H1 (cell line): ENCODE results near the gene REELD1. TPM values are rescaled to one million over a fixed set of nuclear protein-coding genes. Genes with fewer than 3 reads are reported as not detected.
A peak's percentile ranks its signal among the peaks of the same experiment; 100 is the strongest.

Experiments
- BACH1 ChIP-seq: IDR thresholded peaks from 2 replicates; pipeline ENCODE4 v1.6.1; 2012; ENCODE audit warnings: low read length, improper control_type of control experiment
- BCL11A ChIP-seq, 2 experiments: IDR thresholded peaks; one replicate each; pipeline ENCODE4 v1.6.1; 2011; ENCODE audit warnings: low read depth in 2 of 2, low read length in 2 of 2, mild to moderate bottlenecking in 2 of 2
- CBX5 ChIP-seq: fragments of 300-800, 300-1000 bp; sonication (generic); IDR thresholded peaks from 2 replicates; pipeline ENCODE4 v1.7.1; 2016; ENCODE audit warnings: antibody characterized with exemption, low read length, low read depth
- CBX8 ChIP-seq: fragments of 300-800, 300-1000 bp; sonication (generic); IDR thresholded peaks from 2 replicates; pipeline ENCODE4 v1.7.1; 2016; ENCODE audit warnings: low read depth, low read length, borderline replicate concordance
- CREB1 ChIP-seq: IDR thresholded peaks from 2 replicates; pipeline ENCODE4 v1.6.1; 2012; ENCODE audit warnings: inconsistent platforms
- CTBP2 ChIP-seq: IDR thresholded peaks from 2 replicates; pipeline ENCODE4 v1.7.0; 2011; ENCODE audit warnings: borderline replicate concordance, mild to moderate bottlenecking, moderate library complexity, mixed read lengths, low read length; ENCODE audit not compliant: insufficient read depth, insufficient read length
- GABPA ChIP-seq: IDR thresholded peaks from 2 replicates; pipeline ENCODE4 v1.6.1; 2011; ENCODE audit warnings: mild to moderate bottlenecking, low read length, moderate library complexity, borderline replicate concordance; ENCODE audit not compliant: insufficient read depth
- HDAC2 ChIP-seq, 2 experiments: fragments of 300-600 bp in 1 of 2; sonication (generic) in 1 of 2; IDR thresholded peaks; 2 replicates each; pipeline ENCODE4 v1.6.1; 2011 to 2012; ENCODE audit warnings: low read depth in 2 of 2, low read length in 2 of 2, mild to moderate bottlenecking in 2 of 2, moderate library complexity in 2 of 2, borderline replicate concordance in 1 of 2, inconsistent platforms in 1 of 2
- KDM4A ChIP-seq: IDR thresholded peaks from one replicate; pipeline ENCODE4 v1.7.1; 2012; ENCODE audit warnings: low read depth, mild to moderate bottlenecking, moderate library complexity, low read length, inconsistent platforms; ENCODE audit not compliant: severe bottlenecking
- KDM5A ChIP-seq: fragments of 200-600 bp; IDR thresholded peaks from 2 replicates; pipeline ENCODE4 v1.7.1; 2012; ENCODE audit warnings: mild to moderate bottlenecking, low read length, inconsistent platforms, mixed read lengths
- MAFK ChIP-seq: IDR thresholded peaks from 2 replicates; pipeline ENCODE4 v1.6.1; 2012; ENCODE audit warnings: low read depth, mild to moderate bottlenecking, improper control_type of control experiment, low read length
- POLR2A ChIP-seq, 2 experiments: IDR thresholded peaks; 1 replicate in 1 of 2; 2 replicates in 1 of 2; pipeline ENCODE4 v1.6.1; 2011; ENCODE audit warnings: low read depth in 2 of 2, low read length in 2 of 2, mild to moderate bottlenecking in 2 of 2; ENCODE audit errors: control extremely low read depth in 1 of 2
- RAD21 ChIP-seq, 2 experiments: IDR thresholded peaks in 1 of 2; conservative IDR thresholded peaks in 1 of 2; 2 replicates each; pipeline ENCODE4 v1.6.1; 2011; ENCODE audit warnings: low read depth in 2 of 2, low read length in 2 of 2, improper control_type of control experiment in 1 of 2, inconsistent platforms in 1 of 2, mild to moderate bottlenecking in 1 of 2, moderate library complexity in 1 of 2
- RFX5 ChIP-seq: IDR thresholded peaks from 2 replicates; pipeline ENCODE4 v1.6.1; 2011; ENCODE audit warnings: low read depth, low read length, improper control_type of control experiment, borderline replicate concordance
- RNF2 ChIP-seq: fragments of 200-900, 300-1000 bp; sonication (generic); IDR thresholded peaks from 2 replicates; pipeline ENCODE4 v1.7.1; 2016; ENCODE audit warnings: borderline replicate concordance, low read depth, mild to moderate bottlenecking, antibody characterized with exemption, low read length; ENCODE audit not compliant: poor library complexity, severe bottlenecking; ENCODE audit errors: missing control alignments
- SUZ12 ChIP-seq: fragments of 200-600 bp; sonication (generic); IDR thresholded peaks from 2 replicates; pipeline ENCODE4 v1.6.1; 2012; ENCODE audit warnings: mild to moderate bottlenecking, inconsistent platforms, low read length, moderate library complexity, mixed read lengths
- TBP ChIP-seq: IDR thresholded peaks from 2 replicates; pipeline ENCODE4 v1.6.1; 2011; ENCODE audit warnings: low read depth, low read length, improper control_type of control experiment
- polyA plus RNA-seq, 7 experiments: library from polyadenylated mRNA; depleted of rRNA in 3 of 7; stranded (reverse) in 5 of 7; unstranded in 2 of 7; fragments of >200 nt in 5 of 7; fragments of 200-250 nt in 2 of 7; gene quantifications; 1 replicate in 5 of 7; 2 replicates in 1 of 7; 4 replicates in 1 of 7; pipeline versions ENCODE4 v1.2.1 to v1.2.3, GENCODE V29; 2011 to 2013; ENCODE audit warnings: missing spikeins in 2 of 7, mixed read lengths in 2 of 7
- total RNA-seq: library from RNA; stranded (reverse); fragmentation: NEBNext Ultra II Directional; extraction: Animal tissue kit (Norgen Biotek cat#: 25700); gene quantifications from 2 replicates; pipeline ENCODE4 v1.2.1, GENCODE V29; 2021
- TF ChIP-seq, protein P1 (sequence below), 3 experiments: IDR thresholded peaks; 1 replicate in 2 of 3; 2 replicates in 1 of 3; pipeline versions ENCODE4 v1.5.1 to v1.6.1; 2011; ENCODE audit warnings: low read length in 3 of 3, mild to moderate bottlenecking in 3 of 3, inconsistent platforms in 2 of 3, low read depth in 1 of 3, moderate library complexity in 1 of 3; ENCODE audit not compliant: insufficient read depth in 1 of 3; ENCODE audit errors: control extremely low read depth in 1 of 3
- TF ChIP-seq, protein P2 (sequence below): IDR thresholded peaks from 2 replicates; pipeline ENCODE4 v1.6.1; 2012; ENCODE audit warnings: inconsistent platforms

The REELD1 gene
- total and polyA plus RNA-seq, 2 of the 8 experiments (the other 6 are each of a cell fraction or from before 2014, with no cell fraction given), result 0.03 TPM; not detected in 1

- TF ChIP-seq, protein P1, sequence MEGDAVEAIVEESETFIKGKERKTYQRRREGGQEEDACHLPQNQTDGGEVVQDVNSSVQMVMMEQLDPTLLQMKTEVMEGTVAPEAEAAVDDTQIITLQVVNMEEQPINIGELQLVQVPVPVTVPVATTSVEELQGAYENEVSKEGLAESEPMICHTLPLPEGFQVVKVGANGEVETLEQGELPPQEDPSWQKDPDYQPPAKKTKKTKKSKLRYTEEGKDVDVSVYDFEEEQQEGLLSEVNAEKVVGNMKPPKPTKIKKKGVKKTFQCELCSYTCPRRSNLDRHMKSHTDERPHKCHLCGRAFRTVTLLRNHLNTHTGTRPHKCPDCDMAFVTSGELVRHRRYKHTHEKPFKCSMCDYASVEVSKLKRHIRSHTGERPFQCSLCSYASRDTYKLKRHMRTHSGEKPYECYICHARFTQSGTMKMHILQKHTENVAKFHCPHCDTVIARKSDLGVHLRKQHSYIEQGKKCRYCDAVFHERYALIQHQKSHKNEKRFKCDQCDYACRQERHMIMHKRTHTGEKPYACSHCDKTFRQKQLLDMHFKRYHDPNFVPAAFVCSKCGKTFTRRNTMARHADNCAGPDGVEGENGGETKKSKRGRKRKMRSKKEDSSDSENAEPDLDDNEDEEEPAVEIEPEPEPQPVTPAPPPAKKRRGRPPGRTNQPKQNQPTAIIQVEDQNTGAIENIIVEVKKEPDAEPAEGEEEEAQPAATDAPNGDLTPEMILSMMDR (IDR thresholded peaks at IDR 0.05; ENCODE audit: control extremely low read depth in 1 of 3, insufficient read depth in 1 of 3, low read depth in 1 of 3, low read length in 3 of 3), result no peak
- TF ChIP-seq POLR2A (IDR thresholded peaks at IDR 0.05; ENCODE audit: control extremely low read depth in 1 of 2, low read depth in 2 of 2, low read length in 2 of 2), result peak; percentile 60 to 78
- no peak for TF ChIP-seq GABPA
- TF ChIP-seq CREB1, result no peak
- TF ChIP-seq MAFK, result no peak
- TF ChIP-seq CBX8, result no peak
- TF ChIP-seq CTBP2, result no peak
- TF ChIP-seq RAD21 (IDR thresholded peaks at IDR 0.05 in 1 of 2, conservative IDR thresholded peaks at IDR 0.05 in 1 of 2; ENCODE audit: low read depth in 2 of 2, low read length in 2 of 2), result peak in 1 of 2 experiments; percentile 1; a peak in 1 of 4 replicates
- TF ChIP-seq BCL11A (IDR thresholded peaks at IDR 0.05; ENCODE audit: low read depth in 2 of 2, low read length in 2 of 2), result no peak
- TF ChIP-seq BACH1, result no peak
- peak; percentile 97 for TF ChIP-seq KDM4A
- TF ChIP-seq HDAC2 (IDR thresholded peaks at IDR 0.05; ENCODE audit: borderline replicate concordance in 1 of 2, low read depth in 2 of 2, low read length in 2 of 2), result peak in 1 of 2 experiments; percentile 46; a peak in 1 of 4 replicates
- TF ChIP-seq RFX5, result no peak
- TF ChIP-seq CBX5, result no peak
- no peak for TF ChIP-seq RNF2
- no peak for TF ChIP-seq SUZ12
- no peak for TF ChIP-seq KDM5A
- TF ChIP-seq, protein P2, sequence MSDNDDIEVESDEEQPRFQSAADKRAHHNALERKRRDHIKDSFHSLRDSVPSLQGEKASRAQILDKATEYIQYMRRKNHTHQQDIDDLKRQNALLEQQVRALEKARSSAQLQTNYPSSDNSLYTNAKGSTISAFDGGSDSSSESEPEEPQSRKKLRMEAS, result peak; percentile 51; the same call in 1 of the 2 replicates
- peak; percentile 67 for TF ChIP-seq TBP
Observed at GRCh38 chr4:146175541-146176453, 38.5 kb upstream of the REELD1 start, which contains the start of gene LSM6 (continued).
